Keratinocyte (primary cell): ENCODE measurements around the gene ADAMTSL5.

ENCODE experiments used
- CTCF ChIP-seq, 3 experiments: IDR thresholded peaks in 1 of 3; conservative IDR thresholded peaks in 1 of 3; optimal IDR thresholded peaks in 1 of 3; 2 replicates in 2 of 3; 3 replicates in 1 of 3; pipeline versions ENCODE3 to v1.5.1; 2011; ENCODE audit warnings: low read length in 3 of 3, mild to moderate bottlenecking in 3 of 3, moderate library complexity in 2 of 3, control low read depth in 1 of 3, inconsistent platforms in 1 of 3; ENCODE audit not compliant: insufficient read depth in 2 of 3; ENCODE audit errors: extremely low read depth in 1 of 3
- EZH2 ChIP-seq: IDR thresholded peaks from one replicate; pipeline ENCODE4 v1.6.1; 2012; ENCODE audit warnings: inconsistent platforms, mild to moderate bottlenecking, low read length, moderate library complexity

- TF ChIP-seq CTCF (optimal IDR thresholded peaks at IDR 0.05 in 1 of 3, IDR thresholded peaks at IDR 0.05 in 1 of 3, conservative IDR thresholded peaks at IDR 0.05 in 1 of 3; ENCODE audit: extremely low read depth in 1 of 3, insufficient read depth in 2 of 3, low read length in 3 of 3) (no peak), EZH2 (no peak)
Observed at GRCh38 chr19:1507192-1507660, 5.6 kb downstream of the ADAMTSL5 start.
